ENCODE measurements around the gene CCDC187. TPM values are rescaled to one million over a fixed set of nuclear protein-coding genes. Genes with fewer than 3 reads are reported as not detected.

The CCDC187 gene
- polyA plus RNA-seq, 1 donor (not counting 4 experiments of a cell fraction or from before 2014, with no cell fraction given), result 0.03 TPM

GRCh38 chr9:136218673-136219072, 85.2 kb downstream of the CCDC187 start:
- Histone ChIP-seq H3K9ac (ENCODE audit: control insufficient read depth, extremely low read depth, insufficient read depth, low read length) (no peak overlapping the region), H3K27ac (ENCODE audit: control insufficient read depth, insufficient read depth, low read length) (no peak overlapping the region), H3K79me2 (ENCODE audit: control insufficient read depth, insufficient read depth, low read length) (no peaks in the 10 kb centered on the region), H3K4me3 (ENCODE audit: control insufficient read depth in 2 of 3, extremely low read depth in 1 of 3, insufficient read depth in 2 of 3, low read depth in 1 of 3, low read length in 3 of 3) (no peak overlapping the region), H3K9me3 (ENCODE audit: control insufficient read depth, low read depth, low read length) (no peaks in the 10 kb centered on the region), H3K9me1 (ENCODE audit: control insufficient read depth, extremely low read depth, insufficient read depth, low read length) (peaks cover 9% of the 10 kb centered on the region), H3K36me3 (ENCODE audit: control insufficient read depth in 2 of 2, extremely low read depth in 1 of 2, insufficient read depth in 2 of 2, low read length in 2 of 2) (peaks cover 19 to 22% of the 10 kb centered on the region in 2 experiments), H3K4me2 (ENCODE audit: control insufficient read depth, extremely low read depth, insufficient read depth, low read depth, low read length) (peak overlapping the region; percentile 69), H2AFZ (ENCODE audit: control insufficient read depth, low read length) (no peak overlapping the region), H3K27me3 (ENCODE audit: control insufficient read depth, extremely low read depth, insufficient read depth, low read length) (no peaks in the 10 kb centered on the region), H3K4me1 (ENCODE audit: control insufficient read depth, extremely low read depth, insufficient read depth, low read length) (peaks cover 24% of the 10 kb centered on the region), H4K20me1 (ENCODE audit: control insufficient read depth, extremely low read depth, insufficient read depth, low read length) (peaks cover 41% of the 10 kb centered on the region)
- FAIRE-seq, result no peak
- TF ChIP-seq CTCF (optimal IDR thresholded peaks at IDR 0.05 in 1 of 3, IDR thresholded peaks at IDR 0.05 in 1 of 3, conservative IDR thresholded peaks at IDR 0.05 in 1 of 3; ENCODE audit: extremely low read depth in 1 of 3, insufficient read depth in 2 of 3, low read length in 3 of 3) (no peak), EZH2 (IDR thresholded peaks at IDR 0.05; ENCODE audit: low read length) (no peak)
- dilution Hi-C loops (cut with MboI; ENCODE audit: extremely low pct_ligation_motif_present, low sequenced_read_pairs), result no loop called here
- no peak for DNase-seq (ENCODE audit: low read depth, low spot score)

GRCh38 chr9:136218271-136218670, 85.6 kb downstream of the CCDC187 start:
- Histone ChIP-seq H3K4me1 (ENCODE audit: control insufficient read depth, extremely low read depth, insufficient read depth, low read length) (peaks cover 24% of the 10 kb centered on the region), H3K79me2 (ENCODE audit: control insufficient read depth, insufficient read depth, low read length) (no peaks in the 10 kb centered on the region), H3K9me1 (ENCODE audit: control insufficient read depth, extremely low read depth, insufficient read depth, low read length) (peaks cover 9% of the 10 kb centered on the region), H2AFZ (ENCODE audit: control insufficient read depth, low read length) (no peak overlapping the region), H3K4me2 (ENCODE audit: control insufficient read depth, extremely low read depth, insufficient read depth, low read depth, low read length) (no peak overlapping the region), H3K9me3 (ENCODE audit: control insufficient read depth, low read depth, low read length) (no peaks in the 10 kb centered on the region), H3K9ac (ENCODE audit: control insufficient read depth, extremely low read depth, insufficient read depth, low read length) (no peak overlapping the region), H3K27me3 (ENCODE audit: control insufficient read depth, extremely low read depth, insufficient read depth, low read length) (no peaks in the 10 kb centered on the region), H4K20me1 (ENCODE audit: control insufficient read depth, extremely low read depth, insufficient read depth, low read length) (peaks cover 41% of the 10 kb centered on the region), H3K36me3 (ENCODE audit: control insufficient read depth in 2 of 2, extremely low read depth in 1 of 2, insufficient read depth in 2 of 2, low read length in 2 of 2) (peaks cover 19% of the 10 kb centered on the region in 2 experiments), H3K27ac (ENCODE audit: control insufficient read depth, insufficient read depth, low read length) (no peak overlapping the region), H3K4me3 (ENCODE audit: control insufficient read depth in 2 of 3, extremely low read depth in 1 of 3, insufficient read depth in 2 of 3, low read depth in 1 of 3, low read length in 3 of 3) (no peak overlapping the region)
- no peak for TF ChIP-seq CTCF (optimal IDR thresholded peaks at IDR 0.05 in 1 of 3, IDR thresholded peaks at IDR 0.05 in 1 of 3, conservative IDR thresholded peaks at IDR 0.05 in 1 of 3; ENCODE audit: extremely low read depth in 1 of 3, insufficient read depth in 2 of 3, low read length in 3 of 3)
- FAIRE-seq (no peak), DNase-seq (ENCODE audit: low read depth, low spot score) (no peak)
- dilution Hi-C loops (cut with MboI; ENCODE audit: extremely low pct_ligation_motif_present, low sequenced_read_pairs), result no loop called here
